ENCODE results near the gene COX8A.

The COX8A gene

GRCh38 chr11:64000740-64001483 is 26.5 kb downstream of the COX8A start:
- H3K27ac ChIP-seq, result no peak overlapping the region
- no peak for DNase-seq (ENCODE audit: low read depth, low spot score)

GRCh38 chr11:64001484-64002420 is 27.3 kb downstream of the COX8A start:
- H3K27ac ChIP-seq, result no peak overlapping the region
- no peak for DNase-seq (ENCODE audit: low read depth, low spot score)

GRCh38 chr11:64003807-64004589 is 29.6 kb downstream of the COX8A start:
- no peak for DNase-seq (ENCODE audit: low read depth, low spot score)
- H3K27ac ChIP-seq, result no peak overlapping the region

GRCh38 chr11:64004590-64004984 is 30.2 kb downstream of the COX8A start:
- H3K27ac ChIP-seq, result no peak overlapping the region
- no peak for DNase-seq (ENCODE audit: low read depth, low spot score)

GRCh38 chr11:64005691-64006090 is 31.3 kb downstream of the COX8A start:
- H3K27ac ChIP-seq, result no peak overlapping the region
- DNase-seq (ENCODE audit: low read depth, low spot score), result no peak

GRCh38 chr11:64006398-64006797 is 32.0 kb downstream of the COX8A start:
- DNase-seq (ENCODE audit: low read depth, low spot score), result no peak
- no peak overlapping the region for H3K27ac ChIP-seq

GRCh38 chr11:64007160-64007628 is 32.8 kb downstream of the COX8A start:
- DNase-seq (ENCODE audit: low read depth, low spot score), result no peak
- H3K27ac ChIP-seq, result no peak overlapping the region

GRCh38 chr11:64007629-64008282 is 33.3 kb downstream of the COX8A start:
- DNase-seq (ENCODE audit: low read depth, low spot score), result no peak
- H3K27ac ChIP-seq, result no peak overlapping the region

- H3K27ac ChIP-seq, result no peak overlapping the region
- no peak for DNase-seq (ENCODE audit: low read depth, low spot score)
These were observed 34.0 kb downstream of the COX8A start for GRCh38 chr11:64008283-64008913.

GRCh38 chr11:64008914-64009633 is 34.7 kb downstream of the COX8A start:
- H3K27ac ChIP-seq, result no peak overlapping the region
- no peak for DNase-seq (ENCODE audit: low read depth, low spot score)

- DNase-seq (ENCODE audit: low read depth, low spot score), result no peak
- no peak overlapping the region for H3K27ac ChIP-seq
These were observed 35.3 kb downstream of the COX8A start for GRCh38 chr11:64009710-64010109.

- no peak overlapping the region for H3K27ac ChIP-seq
These were observed 36.4 kb downstream of the COX8A start for GRCh38 chr11:64010783-64011182.

GRCh38 chr11:64011371-64011770 is 37.0 kb downstream of the COX8A start:
- no peak overlapping the region for H3K27ac ChIP-seq
- DNase-seq (ENCODE audit: low read depth, low spot score), result no peak

More at GRCh38 chr11:64010783-64011182, 36.4 kb downstream of the COX8A start:
- DNase-seq (ENCODE audit: low read depth, low spot score), result no peak

- no peak for DNase-seq (ENCODE audit: low read depth, low spot score)
- H3K27ac ChIP-seq, result no peak overlapping the region
These were observed 38.9 kb downstream of the COX8A start for GRCh38 chr11:64013141-64013896.

GRCh38 chr11:64014356-64014755 is 39.9 kb downstream of the COX8A start:
- no peak overlapping the region for H3K27ac ChIP-seq
- DNase-seq (ENCODE audit: low read depth, low spot score), result no peak

GRCh38 chr11:64015510-64015909 is 41.1 kb downstream of the COX8A start:
- DNase-seq (ENCODE audit: low read depth, low spot score), result no peak

GRCh38 chr11:64015935-64016845 is 41.8 kb downstream of the COX8A start:
- DNase-seq (ENCODE audit: low read depth, low spot score), result no peak
- no peak overlapping the region for H3K27ac ChIP-seq

More at GRCh38 chr11:64015510-64015909, 41.1 kb downstream of the COX8A start:
- no peak overlapping the region for H3K27ac ChIP-seq

All from epithelial cell of prostate (primary cell).